GM12873 (cell line): ENCODE results near the gene NTRK3.

Source experiments
- TF ChIP-seq, protein P1 (sequence below): IDR thresholded peaks from 2 replicates; pipeline ENCODE4 v1.5.1; 2012; ENCODE audit warnings: low read depth, mild to moderate bottlenecking, moderate library complexity, low read length, control low read depth; ENCODE audit not compliant: insufficient read depth; ENCODE audit errors: missing control alignments

Gene NTRK3

DNA sequence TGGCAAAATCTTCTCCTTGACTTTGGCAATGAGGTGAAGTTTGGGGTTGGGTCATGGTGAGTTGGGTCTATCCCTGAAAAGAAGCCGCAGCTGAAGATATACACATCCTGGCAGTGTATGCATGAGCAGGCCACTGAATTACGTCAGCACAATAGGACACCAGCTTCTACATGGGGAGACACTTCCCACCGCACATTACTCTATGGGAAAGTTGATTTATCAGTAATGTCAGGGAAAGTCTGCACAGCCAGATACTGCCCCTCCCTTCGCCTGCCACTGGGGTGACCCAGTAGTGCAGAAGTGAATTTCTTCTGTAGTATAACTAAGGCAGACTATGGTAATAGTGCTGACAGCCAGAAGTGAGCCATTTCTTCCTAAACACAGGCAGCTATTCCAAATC, 245.0 kb downstream of the NTRK3 start:
- TF ChIP-seq, protein P1, sequence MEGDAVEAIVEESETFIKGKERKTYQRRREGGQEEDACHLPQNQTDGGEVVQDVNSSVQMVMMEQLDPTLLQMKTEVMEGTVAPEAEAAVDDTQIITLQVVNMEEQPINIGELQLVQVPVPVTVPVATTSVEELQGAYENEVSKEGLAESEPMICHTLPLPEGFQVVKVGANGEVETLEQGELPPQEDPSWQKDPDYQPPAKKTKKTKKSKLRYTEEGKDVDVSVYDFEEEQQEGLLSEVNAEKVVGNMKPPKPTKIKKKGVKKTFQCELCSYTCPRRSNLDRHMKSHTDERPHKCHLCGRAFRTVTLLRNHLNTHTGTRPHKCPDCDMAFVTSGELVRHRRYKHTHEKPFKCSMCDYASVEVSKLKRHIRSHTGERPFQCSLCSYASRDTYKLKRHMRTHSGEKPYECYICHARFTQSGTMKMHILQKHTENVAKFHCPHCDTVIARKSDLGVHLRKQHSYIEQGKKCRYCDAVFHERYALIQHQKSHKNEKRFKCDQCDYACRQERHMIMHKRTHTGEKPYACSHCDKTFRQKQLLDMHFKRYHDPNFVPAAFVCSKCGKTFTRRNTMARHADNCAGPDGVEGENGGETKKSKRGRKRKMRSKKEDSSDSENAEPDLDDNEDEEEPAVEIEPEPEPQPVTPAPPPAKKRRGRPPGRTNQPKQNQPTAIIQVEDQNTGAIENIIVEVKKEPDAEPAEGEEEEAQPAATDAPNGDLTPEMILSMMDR: no peak

GRCh38 chr15:88006146-88006545, 250.4 kb downstream of the NTRK3 start:
- TF ChIP-seq, protein P1: no peak

GRCh38 chr15:88004399-88004798, 252.1 kb downstream of the NTRK3 start:
- TF ChIP-seq, protein P1: no peak

DNA sequence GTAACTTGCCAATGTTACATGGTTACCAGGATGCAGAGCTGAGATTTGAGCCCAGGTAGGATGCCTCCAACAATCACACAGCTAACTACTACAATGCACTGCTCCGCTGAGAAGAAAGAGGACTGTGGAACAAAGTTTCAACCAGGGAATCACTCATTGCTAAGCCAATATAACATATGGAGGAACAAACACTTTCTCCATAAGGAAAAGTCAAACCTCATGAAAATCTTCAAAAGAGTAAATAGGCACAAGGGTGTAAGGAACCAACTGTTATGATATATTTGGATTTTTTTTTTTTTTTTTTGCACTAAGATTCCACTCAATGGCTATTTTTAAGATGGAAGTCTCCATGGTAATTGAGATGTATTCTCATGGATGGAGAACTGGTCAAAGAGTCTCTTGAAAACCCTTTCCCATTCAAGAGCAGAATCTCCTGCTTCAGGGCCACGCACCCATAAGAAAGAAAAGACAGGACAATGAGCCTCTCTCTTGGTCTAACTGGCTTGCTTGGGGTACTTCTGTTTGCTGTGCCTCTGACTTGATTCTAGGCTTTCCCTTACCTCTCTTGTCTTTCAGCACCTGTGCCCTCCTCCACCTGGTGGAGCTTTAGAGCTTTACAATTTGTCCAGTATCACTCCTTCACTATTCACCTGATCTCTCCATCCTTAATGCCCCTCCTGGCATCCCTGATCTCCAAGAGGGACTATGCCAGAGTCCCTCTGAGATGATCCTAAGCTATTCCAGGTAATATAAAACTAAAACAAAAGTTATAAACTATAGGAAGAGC, 252.8 kb downstream of the NTRK3 start:
- TF ChIP-seq, protein P1: no peak

GRCh38 chr15:88002706-88003105, 253.8 kb downstream of the NTRK3 start:
- TF ChIP-seq, protein P1: no peak

DNA sequence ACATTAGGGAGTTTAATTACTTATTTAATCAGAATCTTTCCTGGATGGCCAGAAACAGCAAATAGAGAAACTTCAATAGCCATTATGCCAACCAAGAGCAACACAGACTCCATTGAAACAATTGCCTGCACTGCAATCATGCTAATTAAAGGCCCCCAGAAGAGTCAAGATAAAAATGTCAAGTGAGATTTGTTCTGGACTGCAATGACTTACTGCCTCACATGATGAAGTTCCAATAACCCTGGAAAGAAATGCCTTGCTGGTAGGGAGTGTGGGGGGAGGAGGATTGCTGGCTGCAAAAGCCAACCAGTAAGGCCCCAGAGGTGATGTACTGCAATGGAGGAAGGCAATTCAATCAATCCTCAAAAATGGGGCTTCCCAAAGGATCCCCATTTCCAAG, 257.9 kb downstream of the NTRK3 start:
- TF ChIP-seq, protein P1: no peak

- TF ChIP-seq, protein P1: no peak
Measured at GRCh38 chr15:87986776-87987175, 269.8 kb downstream of the NTRK3 start.
